GM23248 (cell line): ENCODE data around the gene LMX1B.

Experiments used
- EZH2 ChIP-seq: fragments of 200-600 bp; sonication (generic); IDR thresholded peaks from 2 replicates; pipeline ENCODE4 v1.6.1; 2018; ENCODE audit warnings: antibody characterized with exemption, mild to moderate bottlenecking; ENCODE audit not compliant: insufficient read depth, poor library complexity, severe bottlenecking
- EZH2phosphoT487 ChIP-seq: fragments of 200-600 bp; sonication (generic); IDR thresholded peaks from 2 replicates; pipeline ENCODE4 v1.6.1; 2018; ENCODE audit warnings: antibody characterized with exemption, moderate library complexity, mild to moderate bottlenecking, low read depth; ENCODE audit not compliant: insufficient read depth

DNA sequence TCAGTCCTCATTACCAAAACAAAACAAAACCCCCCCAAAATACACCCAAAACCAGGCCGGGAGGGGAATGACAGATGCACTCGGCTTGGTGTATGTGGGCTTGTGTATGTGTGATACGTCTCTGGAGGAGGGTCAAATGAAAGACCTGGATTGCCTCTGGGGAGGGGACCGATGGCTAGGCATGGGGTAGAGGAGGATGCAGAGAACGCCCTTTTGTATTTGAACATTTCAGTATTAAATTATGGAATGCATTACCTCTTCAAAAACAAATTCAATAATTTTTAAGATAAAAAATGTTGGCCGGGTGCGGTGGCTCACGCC lies 61.4 kb downstream of the LMX1B start:
- TF ChIP-seq EZH2phosphoT487 = no peak
- no peak for TF ChIP-seq EZH2
